H9 (cell line): Measurements from ENCODE around the gene CRY1. TPM values are rescaled to one million over a fixed set of nuclear protein-coding genes. Genes with fewer than 3 reads are reported as not detected.

Experiments used
- DNase-seq: peaks from one replicate; pipeline ENCODE4 v3.0.0-alpha.2; 2017
- H2AFZ ChIP-seq: one replicate; pipeline ENCODE4 v1.6.1; 2013; ENCODE audit warnings: mild to moderate bottlenecking, low read length, control low read depth, moderate library complexity
- H2AK5ac ChIP-seq: 2 replicates; pipeline ENCODE4 v1.6.1; 2013; ENCODE audit warnings: low read length, control low read depth, mixed read lengths; ENCODE audit not compliant: insufficient read length
- H2BK120ac ChIP-seq: one replicate; pipeline ENCODE4 v1.6.1; 2013; ENCODE audit warnings: low read depth, mild to moderate bottlenecking, low read length, control low read depth, inconsistent platforms; ENCODE audit not compliant: poor library complexity, severe bottlenecking
- H2BK12ac ChIP-seq: 2 replicates; pipeline ENCODE4 v1.6.1; 2013; ENCODE audit warnings: low read length, control low read depth, mixed read lengths, low read depth; ENCODE audit not compliant: insufficient read length
- H2BK15ac ChIP-seq: 2 replicates; pipeline ENCODE4 v1.6.1; 2013; ENCODE audit warnings: low read depth, low read length, control low read depth
- H2BK20ac ChIP-seq: one replicate; pipeline ENCODE4 v1.6.1; 2013; ENCODE audit warnings: low read depth, mild to moderate bottlenecking, low read length, control low read depth, inconsistent platforms; ENCODE audit not compliant: poor library complexity, severe bottlenecking
- H2BK5ac ChIP-seq: 2 replicates; pipeline ENCODE4 v1.6.1; 2013; ENCODE audit warnings: low read length, control low read depth, mixed read lengths; ENCODE audit not compliant: insufficient read length
- H3K14ac ChIP-seq: 2 replicates; pipeline ENCODE4 v1.6.1; 2013; ENCODE audit warnings: low read length, control low read depth; ENCODE audit not compliant: insufficient read depth
- H3K18ac ChIP-seq: 2 replicates; pipeline ENCODE4 v1.6.1; 2013; ENCODE audit warnings: low read depth, mild to moderate bottlenecking, mixed read lengths, low read length, control low read depth; ENCODE audit not compliant: insufficient read length
- H3K23ac ChIP-seq: 2 replicates; pipeline ENCODE4 v1.6.1; 2013; ENCODE audit warnings: low read length, control low read depth, mixed read lengths, low read depth; ENCODE audit not compliant: insufficient read length
- H3K23me2 ChIP-seq: 2 replicates; pipeline ENCODE4 v1.6.1; 2013; ENCODE audit warnings: low read depth, mild to moderate bottlenecking, mixed read lengths, low read length, control low read depth; ENCODE audit not compliant: insufficient read length, poor library complexity, severe bottlenecking
- H3K27ac ChIP-seq: 2 replicates; pipeline ENCODE4 v1.5.1; 2013; ENCODE audit warnings: low read length, control low read depth, mixed read lengths, low read depth; ENCODE audit not compliant: insufficient read length
- H3K27me3 ChIP-seq: 2 replicates; pipeline ENCODE4 v1.6.1; 2013; ENCODE audit warnings: low read length, control low read depth, inconsistent platforms; ENCODE audit not compliant: insufficient read depth
- H3K4ac ChIP-seq: 2 replicates; pipeline ENCODE4 v1.6.1; 2013; ENCODE audit warnings: low read depth, mild to moderate bottlenecking, control low read depth, inconsistent platforms, low read length, moderate library complexity
- H3K4me1 ChIP-seq: 2 replicates; pipeline ENCODE4 v1.6.1; 2013; ENCODE audit warnings: low read length, control low read depth, inconsistent platforms; ENCODE audit not compliant: insufficient read depth
- H3K4me2 ChIP-seq: 2 replicates; pipeline ENCODE4 v1.6.1; 2013; ENCODE audit warnings: low read length, control low read depth, mixed read lengths; ENCODE audit not compliant: insufficient read length, insufficient read depth
- H3K56ac ChIP-seq: 2 replicates; pipeline ENCODE4 v1.6.1; 2013; ENCODE audit warnings: low read depth, mild to moderate bottlenecking, mixed read lengths, low read length, control low read depth; ENCODE audit not compliant: insufficient read length
- H3K79me1 ChIP-seq: 2 replicates; pipeline ENCODE4 v1.6.1; 2013; ENCODE audit warnings: low read depth, mild to moderate bottlenecking, moderate library complexity, low read length, control low read depth, inconsistent platforms; ENCODE audit not compliant: insufficient read depth, poor library complexity, severe bottlenecking
- H3K79me2 ChIP-seq: 2 replicates; pipeline ENCODE4 v1.6.1; 2013; ENCODE audit warnings: low read length, control low read depth, inconsistent platforms; ENCODE audit not compliant: insufficient read depth
- H3K9ac ChIP-seq: 2 replicates; pipeline ENCODE4 v1.6.1; 2013; ENCODE audit warnings: low read length, control low read depth, mixed read lengths; ENCODE audit not compliant: insufficient read length; ENCODE audit errors: extremely low read depth
- H3K9me3 ChIP-seq: one replicate; pipeline ENCODE4 v1.6.1; 2013; ENCODE audit warnings: low read depth, low read length, inconsistent platforms; ENCODE audit not compliant: control insufficient read depth
- H3T11ph ChIP-seq: one replicate; pipeline ENCODE4 v1.6.1; 2013; ENCODE audit warnings: mild to moderate bottlenecking, low read length, control low read depth, inconsistent platforms
- H4K20me1 ChIP-seq: one replicate; pipeline ENCODE4 v1.6.1; 2013; ENCODE audit not compliant: control insufficient read depth, insufficient read length, insufficient read depth
- H4K5ac ChIP-seq: 2 replicates; pipeline ENCODE4 v1.6.1; 2013; ENCODE audit warnings: low read depth, mild to moderate bottlenecking, mixed read lengths, low read length, control low read depth; ENCODE audit not compliant: insufficient read length
- H4K8ac ChIP-seq: replicated peaks from 2 replicates; pipeline ENCODE4 v1.6.1; 2013; ENCODE audit warnings: low read length, control low read depth, mixed read lengths, low read depth; ENCODE audit not compliant: insufficient read length
- H4K91ac ChIP-seq: 2 replicates; pipeline ENCODE4 v1.6.1; 2013; ENCODE audit warnings: low read depth, mild to moderate bottlenecking, moderate library complexity, mixed read lengths, low read length, control low read depth; ENCODE audit not compliant: insufficient read length
- H3K27ac Mint-ChIP-seq, 3 experiments: 2 replicates in 2 of 3; 3 replicates in 1 of 3; pipeline ENCODE4 v1.8.0; 2020 to 2021; ENCODE audit warnings: mixed read lengths in 3 of 3, mild to moderate bottlenecking in 1 of 3, moderate library complexity in 1 of 3
- H3K27me3 Mint-ChIP-seq: 2 replicates; pipeline ENCODE4 v1.8.0; 2021; ENCODE audit warnings: low read depth, mild to moderate bottlenecking, moderate library complexity, mixed read lengths
- H3K36me3 Mint-ChIP-seq, 3 experiments: 2 replicates in 2 of 3; 3 replicates in 1 of 3; pipeline ENCODE4 v1.8.0; 2020 to 2021; ENCODE audit warnings: low read depth in 3 of 3, mixed read lengths in 3 of 3; ENCODE audit not compliant: insufficient read depth in 1 of 3
- H3K4me1 Mint-ChIP-seq, 2 experiments: 2 replicates each; pipeline ENCODE4 v1.8.0; 2020; ENCODE audit warnings: mixed read lengths in 2 of 2
- H3K4me3 Mint-ChIP-seq, 2 experiments: 2 replicates in 1 of 2; 3 replicates in 1 of 2; pipeline ENCODE4 v1.8.0; 2020 to 2021; ENCODE audit warnings: mild to moderate bottlenecking in 2 of 2, mixed read lengths in 2 of 2, moderate library complexity in 1 of 2
- H3K9me3 Mint-ChIP-seq, 2 experiments: 2 replicates in 1 of 2; 3 replicates in 1 of 2; pipeline ENCODE4 v1.8.0; 2020; ENCODE audit warnings: mild to moderate bottlenecking in 2 of 2, mixed read lengths in 2 of 2, moderate library complexity in 1 of 2
- CTCF ChIP-seq: fragments of 200-600 bp; sonication (generic); conservative IDR thresholded peaks from 3 replicates; pipeline ENCODE4 v1.8.0; 2021; ENCODE audit warnings: antibody characterized with exemption, mild to moderate bottlenecking
- WGBS: extraction: QIAGEN DNeasy Blood & Tissue Kit; methylation state at CpG from one replicate; pipeline ENCODE4 v1.1.7; 2013; ENCODE audit warnings: missing lambda C conversion rate, low lambda C conversion rate, mixed read lengths; ENCODE audit not compliant: insufficient read length; ENCODE audit errors: extremely low coverage; 5-methylcytosine and 5-hydroxymethylcytosine counted together
- total RNA-seq: library from RNA; stranded (reverse); gene quantifications from 2 replicates; pipeline ENCODE4 v1.2.1, GENCODE V29; 2021

The CRY1 gene
- total RNA-seq, 1 experiment from 2014 or later = 23.5 TPM

DNA sequence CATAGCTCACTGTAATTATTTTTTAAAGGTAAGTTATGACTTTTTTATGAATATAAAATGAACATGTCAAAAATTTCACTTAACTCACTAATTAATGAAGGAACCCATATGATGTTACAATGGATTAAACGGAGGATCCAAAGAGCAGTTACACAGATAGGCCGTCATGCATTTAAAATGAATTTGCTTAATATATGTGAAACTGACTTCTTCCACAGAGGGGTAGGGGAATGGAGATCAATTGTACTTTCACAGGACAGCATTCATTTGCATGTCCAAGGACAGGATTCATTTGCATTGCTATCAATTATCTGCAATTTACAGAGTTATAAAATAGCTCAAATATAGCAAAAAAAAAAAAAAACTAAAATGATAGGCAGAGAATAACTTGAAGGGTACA lies 6.6 kb upstream of the CRY1 start:
- Histone ChIP-seq H3K23me2 (no peaks in the 10 kb centered on the region), H2BK15ac (no peak overlapping the region), H3K4ac (no peak overlapping the region), H3K4me1 (no peaks in the 10 kb centered on the region), H2BK12ac (no peak overlapping the region), H3K4me2 (no peak overlapping the region), H3K79me1 (no peaks in the 10 kb centered on the region), H3K56ac (no peak overlapping the region), H3K9me3 (no peaks in the 10 kb centered on the region), H3T11ph (no peak overlapping the region), H2AFZ (no peak overlapping the region), H3K27ac (no peak overlapping the region), H4K8ac (no peak overlapping the region), H3K27me3 (no peaks in the 10 kb centered on the region), H2BK120ac (no peak overlapping the region), H2AK5ac (no peak overlapping the region), H3K14ac (no peak overlapping the region), H3K18ac (no peak overlapping the region), H3K79me2 (no peaks in the 10 kb centered on the region), H2BK20ac (no peak overlapping the region), H3K23ac (no peak overlapping the region), H2BK5ac (no peak overlapping the region), H4K20me1 (no peaks in the 10 kb centered on the region), H4K91ac (no peak overlapping the region), H3K9ac (no peak overlapping the region), H4K5ac (no peak overlapping the region)
- H3K36me3 Mint-ChIP-seq = peaks cover 5 to 16% (median 15%) of the 10 kb centered on the region in 3 experiments; a peak in 6 of 7 replicates
- H3K4me3 Mint-ChIP-seq = no peak overlapping the region
- TF ChIP-seq CTCF = no peak
- WGBS = no CpG with 5 or more reads among the region's 2 CpGs
- peaks cover 5 to 6% of the 10 kb centered on the region in 2 experiments for H3K4me1 Mint-ChIP-seq
- peaks cover 18 to 20% of the 10 kb centered on the region in 2 experiments for H3K9me3 Mint-ChIP-seq
- DNase-seq = no peak
- peaks cover 3% of the 10 kb centered on the region; the same call in 1 of the 2 replicates for H3K27me3 Mint-ChIP-seq
- no peak overlapping the region for H3K27ac Mint-ChIP-seq
